GM15510 (cell line): ENCODE results near the gene PTPRG.

Experiments used
- POLR2A ChIP-seq: IDR thresholded peaks from 3 replicates; pipeline ENCODE4 v1.6.1; 2011; ENCODE audit warnings: borderline replicate concordance; ENCODE audit not compliant: insufficient read length; ENCODE audit errors: extremely low read depth

PTPRG gene

DNA sequence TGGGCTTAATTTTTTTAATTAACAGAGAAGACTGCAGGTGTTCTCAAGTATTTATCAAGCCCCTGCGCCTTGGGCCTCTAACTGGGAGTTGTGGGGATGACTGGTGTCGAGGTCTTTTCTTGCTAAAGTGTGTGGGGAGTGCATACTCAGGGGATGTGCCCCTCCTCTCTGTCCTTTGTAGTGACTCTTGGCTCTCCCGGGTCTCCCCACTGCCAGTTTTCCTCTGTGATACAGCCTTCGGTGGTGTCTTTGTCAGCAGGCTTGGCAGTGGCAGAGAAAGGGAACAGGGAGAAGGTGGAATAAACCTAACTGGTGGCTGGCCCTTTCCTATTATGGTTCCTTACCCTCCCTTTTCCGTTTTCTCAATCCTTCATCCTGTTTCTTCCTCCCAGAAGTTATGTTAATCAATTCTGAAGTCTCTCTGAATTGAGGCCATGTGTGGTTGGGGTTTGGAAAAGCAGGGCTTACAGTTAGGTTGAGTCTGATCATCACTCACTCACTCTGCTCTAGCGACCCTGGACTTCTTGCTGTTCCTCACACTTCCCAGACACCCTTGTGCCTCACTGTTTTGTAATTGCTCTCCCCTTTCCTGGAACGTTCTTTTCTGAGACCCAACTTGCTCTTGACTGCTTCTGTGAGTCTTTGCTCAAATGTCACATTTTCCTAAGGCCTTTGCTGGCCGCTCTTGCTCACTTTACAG, 158.1 kb downstream of the PTPRG start:
- no peak for TF ChIP-seq POLR2A

GRCh38 chr3:61723038-61723437, 161.7 kb downstream of the PTPRG start:
- no peak for TF ChIP-seq POLR2A

DNA sequence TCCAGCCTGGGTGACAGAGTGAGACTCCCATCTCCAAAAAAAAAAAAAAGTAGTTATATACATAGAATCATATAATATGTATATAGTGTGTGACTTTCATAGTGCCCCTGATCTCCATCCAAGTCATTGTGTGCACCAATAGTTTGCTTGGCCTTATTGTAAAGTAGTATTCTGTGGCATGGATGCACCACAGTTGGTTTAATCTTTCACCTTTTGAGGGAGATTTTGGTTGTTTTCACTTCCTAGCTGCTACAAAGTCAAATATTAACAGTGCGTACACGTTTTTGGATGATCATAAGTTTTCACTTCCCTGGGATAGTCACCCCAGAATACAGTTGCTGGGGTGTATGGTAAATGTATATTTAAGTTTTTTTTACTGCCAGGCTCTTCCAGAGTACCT, 162.8 kb downstream of the PTPRG start:
- no peak for TF ChIP-seq POLR2A

DNA sequence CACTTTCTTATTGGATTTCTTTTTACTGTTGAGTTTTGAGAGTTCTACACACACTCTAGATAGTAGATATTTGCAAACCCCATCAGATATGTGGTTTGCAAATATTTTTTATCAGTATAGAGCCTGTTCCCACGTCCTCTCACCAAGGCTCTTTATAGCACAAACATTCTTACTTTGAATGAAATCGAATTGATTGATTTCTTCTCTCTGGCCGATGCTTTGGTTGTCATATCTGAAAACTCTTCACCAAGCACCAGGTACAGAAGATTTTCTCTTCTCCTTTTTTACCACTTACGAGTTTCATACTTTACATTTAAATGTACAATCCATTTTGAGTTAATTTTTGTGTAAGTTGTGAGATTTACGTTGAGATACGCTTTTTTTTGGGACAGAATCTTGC, 163.4 kb downstream of the PTPRG start:
- TF ChIP-seq POLR2A = no peak

GRCh38 chr3:61725851-61726333, 164.5 kb downstream of the PTPRG start:
- no peak for TF ChIP-seq POLR2A

DNA sequence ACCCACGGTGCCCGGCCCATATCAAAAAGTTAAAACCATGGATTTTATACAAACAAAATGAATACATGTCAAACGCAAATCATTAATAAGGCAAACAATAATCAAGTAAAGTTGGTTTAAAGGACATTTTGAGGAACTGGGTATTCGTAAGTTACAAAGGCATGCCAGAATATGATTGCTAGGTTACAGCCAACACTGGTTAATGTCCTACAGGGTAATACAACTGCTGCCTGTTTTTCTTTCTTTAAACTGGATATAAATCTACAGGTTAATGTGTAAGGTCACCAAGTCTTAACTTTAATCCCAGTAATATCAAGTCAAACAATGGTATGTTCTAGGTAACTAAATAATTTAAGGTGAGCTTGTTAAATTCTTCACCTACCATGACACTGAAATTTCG, 166.1 kb downstream of the PTPRG start:
- no peak for TF ChIP-seq POLR2A

DNA sequence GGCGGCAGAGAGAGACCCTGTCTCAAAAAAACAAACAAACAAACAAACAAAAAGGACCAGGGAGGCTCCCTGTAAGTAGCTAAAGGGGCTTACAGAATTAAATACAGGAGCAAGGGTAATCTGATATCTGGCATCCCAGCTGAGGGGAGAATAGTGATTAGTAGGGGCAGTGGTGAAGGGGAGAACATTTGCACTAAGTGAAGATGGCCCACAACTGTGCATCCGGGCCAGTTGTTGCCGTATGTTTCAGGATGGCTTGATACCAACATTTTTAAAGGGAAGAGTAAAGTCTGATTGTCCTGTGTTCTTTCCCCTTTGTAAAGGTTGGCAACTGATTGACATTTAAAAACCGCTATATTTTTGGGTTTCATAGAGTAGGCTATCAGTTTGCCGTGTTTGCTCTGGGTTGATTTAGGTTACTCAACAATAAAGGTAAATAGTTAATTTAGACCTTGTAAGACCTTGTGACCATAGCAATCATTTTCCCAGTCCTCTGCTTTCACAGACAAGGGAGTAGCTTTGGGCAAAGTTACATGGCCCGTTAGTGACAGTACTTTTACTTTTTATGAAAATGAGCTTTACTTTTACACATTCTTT, 167.8 kb downstream of the PTPRG start:
- no peak for TF ChIP-seq POLR2A

- no peak for TF ChIP-seq POLR2A
Measured at GRCh38 chr3:61730056-61730455, 168.7 kb downstream of the PTPRG start.

- no peak for TF ChIP-seq POLR2A
Measured at GRCh38 chr3:61730577-61731231, 169.3 kb downstream of the PTPRG start.

GRCh38 chr3:61733000-61733399, 171.6 kb downstream of the PTPRG start:
- TF ChIP-seq POLR2A = no peak

GRCh38 chr3:61733876-61734275, 172.5 kb downstream of the PTPRG start:
- TF ChIP-seq POLR2A = no peak

- TF ChIP-seq POLR2A = no peak
Measured at GRCh38 chr3:61734749-61735686, 173.6 kb downstream of the PTPRG start.

DNA sequence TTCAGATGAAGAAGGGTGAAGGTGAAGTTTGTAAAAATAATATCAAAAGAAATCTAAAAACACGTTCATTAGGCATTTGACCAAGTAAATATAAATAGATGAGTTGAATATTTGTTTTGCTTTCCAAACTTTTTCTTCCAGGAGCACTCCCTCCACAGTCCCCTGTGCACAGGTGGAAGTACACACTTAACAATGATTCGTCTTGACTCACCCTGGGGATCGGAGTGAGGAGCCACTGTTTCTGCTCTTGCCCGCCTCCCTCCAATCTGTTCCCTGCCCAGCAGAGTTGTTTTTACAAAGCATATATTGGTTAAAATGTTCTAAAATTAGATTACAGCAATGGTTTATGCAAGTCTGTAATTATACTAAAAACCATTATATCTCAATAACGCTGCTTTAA, 175.1 kb downstream of the PTPRG start:
- TF ChIP-seq POLR2A = no peak

DNA sequence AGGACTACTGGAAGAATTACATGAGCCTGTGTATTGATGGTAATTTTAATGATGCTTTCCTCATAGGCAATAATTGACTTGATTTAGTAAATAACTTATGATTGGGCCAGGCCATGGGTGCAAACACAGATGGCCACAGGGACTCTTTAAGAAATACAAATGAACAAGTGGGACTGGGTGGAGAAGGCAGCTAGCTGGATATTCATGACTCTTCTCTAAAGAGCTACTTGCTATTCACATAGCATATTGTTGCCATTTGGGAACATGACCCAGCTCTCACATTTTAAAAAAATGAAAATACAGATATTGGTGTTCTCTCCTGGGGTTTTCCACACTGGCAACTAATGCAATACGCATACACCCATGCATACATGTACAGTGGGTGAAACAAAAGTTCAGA, 178.3 kb downstream of the PTPRG start:
- no peak for TF ChIP-seq POLR2A

DNA sequence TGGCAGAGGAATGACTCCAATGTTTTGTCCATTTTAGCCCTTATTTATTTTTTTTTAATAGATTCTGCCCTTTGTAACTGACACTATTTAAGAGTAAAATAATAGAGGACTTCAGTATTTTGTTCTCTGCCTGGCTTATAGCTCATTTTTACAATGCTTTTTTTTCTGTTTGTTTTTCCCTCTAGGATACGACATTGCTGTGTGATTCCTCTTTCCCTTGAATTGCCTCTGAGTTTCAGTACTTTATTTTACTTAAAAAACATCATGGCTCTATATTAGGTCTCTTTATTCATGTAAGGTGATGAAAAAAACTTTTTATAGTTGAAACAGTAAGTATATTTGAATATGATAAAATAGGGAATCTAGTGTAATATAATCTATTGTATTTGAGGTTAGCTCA, 179.1 kb downstream of the PTPRG start:
- TF ChIP-seq POLR2A = no peak

DNA sequence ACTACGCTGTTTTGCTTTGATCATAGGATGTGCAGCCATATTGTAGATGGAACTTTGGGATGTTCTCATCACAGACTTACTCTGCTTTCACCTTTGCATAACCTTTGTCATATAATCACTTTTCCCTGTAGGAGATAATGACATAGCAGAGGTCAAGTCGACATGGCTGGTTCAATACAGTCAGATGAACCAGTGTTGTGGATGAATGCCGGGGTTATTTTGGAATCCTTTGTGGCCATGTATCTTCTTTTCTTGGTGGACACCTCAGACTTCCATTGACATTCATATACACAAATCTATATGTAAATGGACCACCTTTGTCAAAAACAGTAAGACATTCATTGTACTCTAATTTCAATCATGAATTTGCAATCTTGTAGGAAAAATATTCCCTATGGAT, 180.2 kb downstream of the PTPRG start:
- TF ChIP-seq POLR2A = no peak

DNA sequence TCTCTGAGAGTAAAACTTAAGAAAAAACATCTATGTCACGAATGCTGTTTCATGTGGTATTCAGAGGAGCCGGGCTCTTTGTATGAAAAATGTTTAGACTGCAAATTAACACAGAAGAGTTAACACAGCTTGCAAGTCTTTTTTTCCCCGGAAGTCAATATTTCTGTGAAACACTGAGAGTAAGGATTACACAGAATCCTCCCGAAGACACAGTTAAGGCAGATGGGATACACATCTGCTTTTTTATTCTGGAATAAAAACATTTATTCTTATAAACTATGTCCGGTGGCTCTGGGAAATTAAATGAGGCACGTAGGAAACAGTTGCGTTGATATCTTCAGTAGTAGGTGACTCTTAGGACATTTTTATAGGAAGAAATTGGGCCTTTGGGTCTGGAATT, 180.6 kb downstream of the PTPRG start:
- no peak for TF ChIP-seq POLR2A
